HepG2 (cell line): ENCODE results near the gene GUK1. TPM values are rescaled to one million over a fixed set of nuclear protein-coding genes. Genes with fewer than 3 reads are reported as not detected.

ENCODE experiments used
- ATF4 ChIP-seq, 2 experiments: fragments of 450-650 bp in 1 of 2; sonication (generic) in 1 of 2; formaldehyde crosslinking; IDR thresholded peaks; 2 replicates each; pipeline versions ENCODE4 v1.5.0 to v1.8.0; 2020 to 2022; ENCODE audit warnings: mild to moderate bottlenecking in 1 of 2, missing genetic modification reagents in 1 of 2
- FOSL2 ChIP-seq: sonication (generic); formaldehyde crosslinking; IDR thresholded peaks from 2 replicates; pipeline ENCODE4 v1.4.0; 2020; ENCODE audit warnings: missing genetic modification reagents
- HOXD1 ChIP-seq: sonication (generic); formaldehyde crosslinking; IDR thresholded peaks from 2 replicates; pipeline ENCODE4 v1.5.0; 2020; ENCODE audit warnings: missing genetic modification reagents
- MIER3 ChIP-seq: IDR thresholded peaks from 2 replicates; pipeline ENCODE4 v1.6.1; 2016; ENCODE audit warnings: missing compliant biosample characterization, borderline replicate concordance
- ONECUT2 ChIP-seq: sonication (generic); formaldehyde crosslinking; IDR thresholded peaks from 2 replicates; pipeline ENCODE4 v1.4.0; 2020; ENCODE audit warnings: missing genetic modification reagents
- PHF21A ChIP-seq: sonication (generic); formaldehyde crosslinking; IDR thresholded peaks from 2 replicates; pipeline ENCODE4 v1.5.0; 2020; ENCODE audit warnings: mild to moderate bottlenecking, missing genetic modification reagents
- RBM39 ChIP-seq: fragments of 200-400 bp; formaldehyde crosslinking; IDR thresholded peaks from one replicate; pipeline ENCODE4 v1.6.1; 2018; ENCODE audit warnings: antibody characterized with exemption, mild to moderate bottlenecking, low read depth, low read length; ENCODE audit not compliant: poor library complexity, severe bottlenecking
- RFXANK ChIP-seq: IDR thresholded peaks from 2 replicates; pipeline ENCODE4 v1.6.1; 2016
- SMAD9 ChIP-seq: sonication (generic); formaldehyde crosslinking; IDR thresholded peaks from 2 replicates; pipeline ENCODE4 v1.5.1; 2020; ENCODE audit warnings: mild to moderate bottlenecking, missing genetic modification reagents
- SOX6 ChIP-seq, 2 experiments: fragments of 450-650 bp in 1 of 2; sonication (generic) in 1 of 2; formaldehyde crosslinking in 1 of 2; IDR thresholded peaks; 2 replicates each; pipeline versions ENCODE4 v1.4.0 to v1.6.1; 2017 to 2020; ENCODE audit warnings: antibody characterized with exemption in 1 of 2, mild to moderate bottlenecking in 1 of 2, missing genetic modification reagents in 1 of 2
- TBX2 ChIP-seq: sonication (generic); formaldehyde crosslinking; IDR thresholded peaks from 2 replicates; pipeline ENCODE4 v1.5.0; 2020; ENCODE audit warnings: missing genetic modification reagents, mild to moderate bottlenecking, borderline replicate concordance
- TCF12 ChIP-seq, 2 experiments: fragments of 450-650 bp in 1 of 2; sonication (generic) in 1 of 2; formaldehyde crosslinking in 1 of 2; IDR thresholded peaks; 2 replicates each; pipeline versions ENCODE4 v1.6.1 to v1.8.0; 2017 to 2022; ENCODE audit warnings: antibody characterized with exemption in 1 of 2, mild to moderate bottlenecking in 1 of 2, missing genetic modification reagents in 1 of 2, moderate library complexity in 1 of 2
- XBP1 ChIP-seq: sonication (generic); formaldehyde crosslinking; IDR thresholded peaks from 2 replicates; pipeline ENCODE4 v1.5.0; 2020; ENCODE audit warnings: missing genetic modification reagents
- ZC3H13 ChIP-seq: sonication (generic); formaldehyde crosslinking; IDR thresholded peaks from 2 replicates; pipeline ENCODE4 v1.8.1; 2023; ENCODE audit warnings: mild to moderate bottlenecking, missing genetic modification reagents, moderate library complexity
- ZFP62 ChIP-seq: sonication (generic); formaldehyde crosslinking; IDR thresholded peaks from 2 replicates; pipeline ENCODE4 v1.4.0; 2020; ENCODE audit warnings: missing genetic modification reagents
- ZNF317 ChIP-seq: sonication (generic); formaldehyde crosslinking; IDR thresholded peaks from 2 replicates; pipeline ENCODE4 v1.5.0; 2020; ENCODE audit warnings: mild to moderate bottlenecking, missing genetic modification reagents
- ZNF432 ChIP-seq: sonication (generic); formaldehyde crosslinking; IDR thresholded peaks from 2 replicates; pipeline ENCODE4 v1.5.0; 2020; ENCODE audit warnings: missing genetic modification reagents, mild to moderate bottlenecking, borderline replicate concordance
- ZNF546 ChIP-seq: sonication (generic); formaldehyde crosslinking; conservative IDR thresholded peaks from 2 replicates; pipeline ENCODE4 v1.8.1; 2023; ENCODE audit warnings: mild to moderate bottlenecking, missing genetic modification reagents
- ZNF567 ChIP-seq: sonication (generic); formaldehyde crosslinking; IDR thresholded peaks from 2 replicates; pipeline ENCODE4 v1.8.1; 2023; ENCODE audit warnings: mild to moderate bottlenecking, missing genetic modification reagents, borderline replicate concordance
- ZNF720 ChIP-seq: sonication (generic); formaldehyde crosslinking; IDR thresholded peaks from 2 replicates; pipeline ENCODE4 v1.4.0; 2020; ENCODE audit warnings: missing genetic modification reagents
- ZNF841 ChIP-seq: sonication (generic); formaldehyde crosslinking; IDR thresholded peaks from 2 replicates; pipeline ENCODE4 v1.8.1; 2023; ENCODE audit warnings: missing genetic modification reagents, borderline replicate concordance
- ZSCAN20 ChIP-seq: sonication (generic); formaldehyde crosslinking; IDR thresholded peaks from 2 replicates; pipeline ENCODE4 v1.4.0; 2020; ENCODE audit warnings: missing genetic modification reagents, mild to moderate bottlenecking, borderline replicate concordance
- polyA plus RNA-seq, 8 experiments: library from polyadenylated mRNA; depleted of rRNA in 3 of 8; stranded (reverse) in 7 of 8; unstranded in 1 of 8; fragments of >200 nt; fragmentation: Illumina TruSeq in 4 of 8; extraction: Trizol in 4 of 8; gene quantifications; 2 replicates each; pipeline versions ENCODE4 v1.2.1 to v1.2.3, GENCODE V29; 2011 to 2016; ENCODE audit warnings: low read depth in 4 of 8, missing spikeins in 1 of 8, mixed read lengths in 1 of 8; ENCODE audit not compliant: insufficient read depth in 1 of 8
- total RNA-seq, 5 experiments: library from RNA; depleted of rRNA; stranded (reverse); fragments of >200 nt; fragmentation: Illumina TruSeq; extraction: Trizol; gene quantifications; 2 replicates each; pipeline ENCODE4 v1.2.3, GENCODE V29; 2016; ENCODE audit warnings: low read depth in 1 of 5
- TF ChIP-seq, protein P1 (sequence below): sonication (generic); formaldehyde crosslinking; IDR thresholded peaks from 2 replicates; pipeline ENCODE4 v1.4.0; 2020; ENCODE audit warnings: missing genetic modification reagents, borderline replicate concordance
- TF ChIP-seq, protein P2 (sequence below): sonication (generic); formaldehyde crosslinking; conservative IDR thresholded peaks from 2 replicates; pipeline ENCODE4 v1.4.0; 2020; ENCODE audit warnings: missing genetic modification reagents

Gene GUK1
- total and polyA plus RNA-seq, 2 of the 13 experiments (the other 11 are each of a cell fraction or from before 2014, with no cell fraction given), result 116 to 154 TPM

DNA sequence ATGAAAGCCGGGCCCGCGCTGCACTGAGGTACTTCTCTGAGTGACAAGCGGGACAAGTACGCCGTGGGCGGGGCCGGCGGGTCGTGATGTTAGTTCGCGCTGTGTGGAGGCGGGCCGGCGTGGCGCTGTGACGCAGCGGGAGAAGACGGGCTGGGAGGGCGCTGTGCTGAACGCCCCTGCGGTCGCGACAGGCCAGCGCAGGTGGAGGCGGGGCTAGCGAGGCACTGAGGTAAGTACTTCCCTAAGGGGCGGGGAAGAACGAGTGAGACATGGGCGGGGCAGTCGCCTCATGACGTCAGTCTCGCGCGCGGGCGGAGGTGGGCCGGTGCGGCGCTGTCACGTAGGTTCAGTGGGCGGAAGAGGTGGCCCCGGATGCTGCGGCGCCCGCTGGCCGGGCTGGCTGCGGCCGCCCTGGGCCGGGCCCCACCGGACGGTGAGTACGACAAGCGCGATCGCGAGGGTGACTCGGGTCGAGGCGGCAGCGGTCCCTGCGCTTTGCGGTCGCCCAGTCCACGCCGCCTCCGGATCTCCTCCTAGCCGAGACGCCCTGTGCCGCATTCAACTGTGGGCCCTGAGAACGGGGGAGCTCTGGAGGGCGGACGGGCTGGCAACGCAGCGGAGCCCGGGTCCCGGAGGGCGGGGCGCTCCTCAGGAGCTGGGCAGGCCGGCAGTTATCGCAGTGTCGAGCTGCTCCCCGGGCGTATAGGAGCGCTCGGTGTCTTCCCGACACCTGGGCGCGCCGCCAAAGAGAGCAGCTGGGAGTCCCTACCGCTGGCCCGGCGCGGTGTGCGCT lies at the start of gene GUK1 (continued):
- TF ChIP-seq TCF12 (IDR thresholded peaks at IDR 0.05) (no peak), TCF12 (CRISPR knock-in tag; IDR thresholded peaks at IDR 0.05) (peak; percentile 51; the same call in 1 of the 2 replicates), HOXD1 (CRISPR knock-in tag) (peak; percentile 64; the same call in 1 of the 2 replicates), ZC3H13 (CRISPR knock-in tag) (no peak; the same call in 1 of the 2 replicates), ZNF317 (CRISPR knock-in tag) (no peak), TBX2 (CRISPR knock-in tag) (peak; percentile 92), ATF4 (CRISPR knock-in tag; IDR thresholded peaks at IDR 0.05) (no peak), SMAD9 (CRISPR knock-in tag) (no peak), ONECUT2 (CRISPR knock-in tag) (no peak), ZNF841 (no peak), FOSL2 (peak; percentile 54), MIER3 (peak; percentile 52; the same call in 1 of the 2 replicates), PHF21A (CRISPR knock-in tag) (peak; percentile 31), ZNF546 (CRISPR knock-in tag) (no peak), ZNF432 (no peak), ZFP62 (CRISPR knock-in tag) (no peak), XBP1 (CRISPR knock-in tag) (no peak), SOX6 (IDR thresholded peaks at IDR 0.05) (no peak), SOX6 (CRISPR knock-in tag; IDR thresholded peaks at IDR 0.05) (peak; percentile 55; the same call in 1 of the 2 replicates), RBM39 (peak; percentile 27), ZSCAN20 (CRISPR knock-in tag) (no peak; the same call in 1 of the 2 replicates), ZNF567 (no peak), ZNF720 (CRISPR knock-in tag) (no peak), RFXANK (CRISPR knock-in tag) (no peak)
- TF ChIP-seq, protein P1, sequence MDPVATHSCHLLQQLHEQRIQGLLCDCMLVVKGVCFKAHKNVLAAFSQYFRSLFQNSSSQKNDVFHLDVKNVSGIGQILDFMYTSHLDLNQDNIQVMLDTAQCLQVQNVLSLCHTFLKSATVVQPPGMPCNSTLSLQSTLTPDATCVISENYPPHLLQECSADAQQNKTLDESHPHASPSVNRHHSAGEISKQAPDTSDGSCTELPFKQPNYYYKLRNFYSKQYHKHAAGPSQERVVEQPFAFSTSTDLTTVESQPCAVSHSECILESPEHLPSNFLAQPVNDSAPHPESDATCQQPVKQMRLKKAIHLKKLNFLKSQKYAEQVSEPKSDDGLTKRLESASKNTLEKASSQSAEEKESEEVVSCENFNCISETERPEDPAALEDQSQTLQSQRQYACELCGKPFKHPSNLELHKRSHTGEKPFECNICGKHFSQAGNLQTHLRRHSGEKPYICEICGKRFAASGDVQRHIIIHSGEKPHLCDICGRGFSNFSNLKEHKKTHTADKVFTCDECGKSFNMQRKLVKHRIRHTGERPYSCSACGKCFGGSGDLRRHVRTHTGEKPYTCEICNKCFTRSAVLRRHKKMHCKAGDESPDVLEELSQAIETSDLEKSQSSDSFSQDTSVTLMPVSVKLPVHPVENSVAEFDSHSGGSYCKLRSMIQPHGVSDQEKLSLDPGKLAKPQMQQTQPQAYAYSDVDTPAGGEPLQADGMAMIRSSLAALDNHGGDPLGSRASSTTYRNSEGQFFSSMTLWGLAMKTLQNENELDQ (CRISPR knock-in tag), result no peak
- TF ChIP-seq, protein P2, sequence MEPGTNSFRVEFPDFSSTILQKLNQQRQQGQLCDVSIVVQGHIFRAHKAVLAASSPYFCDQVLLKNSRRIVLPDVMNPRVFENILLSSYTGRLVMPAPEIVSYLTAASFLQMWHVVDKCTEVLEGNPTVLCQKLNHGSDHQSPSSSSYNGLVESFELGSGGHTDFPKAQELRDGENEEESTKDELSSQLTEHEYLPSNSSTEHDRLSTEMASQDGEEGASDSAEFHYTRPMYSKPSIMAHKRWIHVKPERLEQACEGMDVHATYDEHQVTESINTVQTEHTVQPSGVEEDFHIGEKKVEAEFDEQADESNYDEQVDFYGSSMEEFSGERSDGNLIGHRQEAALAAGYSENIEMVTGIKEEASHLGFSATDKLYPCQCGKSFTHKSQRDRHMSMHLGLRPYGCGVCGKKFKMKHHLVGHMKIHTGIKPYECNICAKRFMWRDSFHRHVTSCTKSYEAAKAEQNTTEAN (CRISPR knock-in tag), result 0 out of 2 replicates have a peak, but pooled peaks have one; percentile 13
